Measurements from ENCODE around the gene APPBP2. TPM values are rescaled to one million over a fixed set of nuclear protein-coding genes. Genes with fewer than 3 reads are reported as not detected.
"Not testable (repeated sequence)": the region's sequence is repeated elsewhere in the genome, so short reads cannot be mapped to it uniquely, and the experiment has no call there.

APPBP2 gene
- total RNA-seq, 1 donor from 2014 or later: 34.8 TPM

DNA sequence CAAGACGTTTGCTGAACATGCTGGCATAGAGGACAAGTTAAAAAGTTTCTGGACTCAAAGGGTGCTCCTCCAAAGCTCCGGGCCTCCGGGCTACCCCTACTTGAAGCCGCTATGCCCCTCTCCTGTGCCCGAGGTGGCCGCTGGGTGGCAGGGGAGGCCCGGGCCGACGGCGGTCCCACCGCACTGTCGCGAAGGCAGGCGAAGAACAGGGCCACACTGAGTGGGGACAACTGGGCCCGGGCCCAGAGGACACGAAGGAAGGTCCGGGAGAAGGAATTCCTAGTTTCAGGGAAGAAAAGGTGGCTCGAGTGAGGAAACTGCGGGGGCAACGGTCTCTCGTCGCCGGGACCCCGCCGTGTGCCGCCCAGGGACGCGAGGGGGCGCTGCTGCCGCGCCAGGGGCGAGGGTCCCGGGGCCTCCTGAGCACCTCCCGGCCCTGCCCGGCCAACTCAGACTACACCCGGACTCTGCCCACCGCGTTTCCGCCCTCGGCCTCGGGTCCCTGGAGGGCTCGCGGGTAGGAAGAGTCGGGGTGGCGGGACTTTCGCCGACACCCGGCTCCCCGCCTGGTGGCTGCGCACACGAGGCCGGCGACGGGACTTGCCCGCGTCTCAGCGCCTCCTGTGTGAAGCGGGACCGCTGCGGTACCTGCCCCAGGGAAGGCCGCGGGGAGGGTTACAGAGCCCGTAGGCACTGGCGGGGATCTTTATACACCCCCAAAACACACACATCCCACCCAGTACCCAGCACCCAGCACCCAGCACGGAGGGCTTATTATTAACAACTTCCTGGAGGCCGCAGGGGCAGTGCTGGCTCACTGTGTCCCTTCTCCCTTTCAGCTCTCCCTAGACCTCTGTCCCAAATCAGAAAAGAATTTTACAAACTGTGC lies 104.5 kb downstream of the APPBP2 start:
- TF ChIP-seq CTCF (IDR thresholded peaks at IDR 0.05; ENCODE audit: unreplicated experiment): peak; percentile 92
- H3K9me3 Mint-ChIP-seq (ENCODE audit: unreplicated experiment): no peaks in the 10 kb centered on the region
- H3K27ac Mint-ChIP-seq (ENCODE audit: unreplicated experiment): peak overlapping the region; percentile 38
- peak overlapping the region; percentile 82 for H3K4me3 Mint-ChIP-seq (ENCODE audit: unreplicated experiment)
- peaks cover 8% of the 10 kb centered on the region for H3K27me3 Mint-ChIP-seq (ENCODE audit: unreplicated experiment)
- no peaks in the 10 kb centered on the region for H3K36me3 Mint-ChIP-seq (ENCODE audit: low read depth, unreplicated experiment)
- DNase-seq (ENCODE audit: low spot score): peak; percentile 77
- H3K4me1 Mint-ChIP-seq (ENCODE audit: unreplicated experiment): peaks cover 5% of the 10 kb centered on the region

- DNase-seq (ENCODE audit: low spot score): not testable (repeated sequence)
Measured at GRCh38 chr17:60419875-60420274, 106.2 kb downstream of the APPBP2 start.

DNA sequence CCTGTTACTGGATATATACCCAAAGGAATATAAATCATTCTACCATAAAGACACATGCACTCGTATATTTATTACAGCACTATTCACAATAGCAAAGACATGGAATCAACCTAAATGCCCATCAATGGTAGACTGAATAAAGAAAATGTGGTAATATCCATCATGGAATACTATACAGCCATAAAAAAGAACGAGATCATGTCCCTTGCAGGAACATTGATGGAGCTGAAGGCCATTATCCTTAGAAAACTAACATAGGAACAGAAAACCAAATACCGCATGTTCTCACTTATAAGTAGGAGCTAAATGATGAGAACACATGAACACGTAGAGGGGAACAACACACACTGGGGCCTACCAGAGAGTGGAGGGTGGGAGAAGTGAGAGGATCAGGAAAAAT lies 107.0 kb downstream of the APPBP2 start:
- not testable (repeated sequence) for H3K27me3 Mint-ChIP-seq (ENCODE audit: unreplicated experiment); H3K27ac Mint-ChIP-seq (ENCODE audit: unreplicated experiment)

More at GRCh38 chr17:60419875-60420274, 106.2 kb downstream of the APPBP2 start:
- not testable (repeated sequence) for H3K27me3 Mint-ChIP-seq (ENCODE audit: unreplicated experiment); H3K9me3 Mint-ChIP-seq (ENCODE audit: unreplicated experiment); H3K27ac Mint-ChIP-seq (ENCODE audit: unreplicated experiment); H3K4me3 Mint-ChIP-seq (ENCODE audit: unreplicated experiment); H3K36me3 Mint-ChIP-seq (ENCODE audit: low read depth, unreplicated experiment); H3K4me1 Mint-ChIP-seq (ENCODE audit: unreplicated experiment)

GRCh38 chr17:60416368-60416925 lies 109.6 kb downstream of the APPBP2 start:
- no peaks in the 10 kb centered on the region for H3K9me3 Mint-ChIP-seq (ENCODE audit: unreplicated experiment)
- peaks cover 3% of the 10 kb centered on the region for H3K4me1 Mint-ChIP-seq (ENCODE audit: unreplicated experiment)
- DNase-seq (ENCODE audit: low spot score): no peak
- no peak overlapping the region for H3K4me3 Mint-ChIP-seq (ENCODE audit: unreplicated experiment)
- H3K36me3 Mint-ChIP-seq (ENCODE audit: low read depth, unreplicated experiment): no peaks in the 10 kb centered on the region
- no peak for TF ChIP-seq CTCF (IDR thresholded peaks at IDR 0.05; ENCODE audit: unreplicated experiment)
- H3K27ac Mint-ChIP-seq (ENCODE audit: unreplicated experiment): no peak overlapping the region
- peaks cover 5% of the 10 kb centered on the region for H3K27me3 Mint-ChIP-seq (ENCODE audit: unreplicated experiment)

More for the DNA sequence above, 107.0 kb downstream of the APPBP2 start:
- not testable (repeated sequence) for H3K4me1 Mint-ChIP-seq (ENCODE audit: unreplicated experiment); H3K4me3 Mint-ChIP-seq (ENCODE audit: unreplicated experiment); H3K36me3 Mint-ChIP-seq (ENCODE audit: low read depth, unreplicated experiment); H3K9me3 Mint-ChIP-seq (ENCODE audit: unreplicated experiment); DNase-seq (ENCODE audit: low spot score)

GRCh38 chr17:60415146-60415545 lies 110.9 kb downstream of the APPBP2 start:
- DNase-seq (ENCODE audit: low spot score): no peak
- no peak for TF ChIP-seq CTCF (IDR thresholded peaks at IDR 0.05; ENCODE audit: unreplicated experiment)
- no peak overlapping the region for H3K27ac Mint-ChIP-seq (ENCODE audit: unreplicated experiment)
- no peak overlapping the region for H3K4me3 Mint-ChIP-seq (ENCODE audit: unreplicated experiment)
- no peaks in the 10 kb centered on the region for H3K4me1 Mint-ChIP-seq (ENCODE audit: unreplicated experiment)
- H3K9me3 Mint-ChIP-seq (ENCODE audit: unreplicated experiment): no peaks in the 10 kb centered on the region
- H3K36me3 Mint-ChIP-seq (ENCODE audit: low read depth, unreplicated experiment): no peaks in the 10 kb centered on the region
- no peaks in the 10 kb centered on the region for H3K27me3 Mint-ChIP-seq (ENCODE audit: unreplicated experiment)

GRCh38 chr17:60412701-60413100 lies 113.3 kb downstream of the APPBP2 start:
- no peaks in the 10 kb centered on the region for H3K4me1 Mint-ChIP-seq (ENCODE audit: unreplicated experiment)
- no peak overlapping the region for H3K27ac Mint-ChIP-seq (ENCODE audit: unreplicated experiment)
- TF ChIP-seq CTCF (IDR thresholded peaks at IDR 0.05; ENCODE audit: unreplicated experiment): no peak
- H3K27me3 Mint-ChIP-seq (ENCODE audit: unreplicated experiment): no peaks in the 10 kb centered on the region
- H3K36me3 Mint-ChIP-seq (ENCODE audit: low read depth, unreplicated experiment): no peaks in the 10 kb centered on the region
- no peaks in the 10 kb centered on the region for H3K9me3 Mint-ChIP-seq (ENCODE audit: unreplicated experiment)
- no peak overlapping the region for H3K4me3 Mint-ChIP-seq (ENCODE audit: unreplicated experiment)
- DNase-seq (ENCODE audit: low spot score): no peak

Data from endothelial cell (in vitro differentiated cells).